ENCODE data around the gene EGFL8.
"Not testable (repeated sequence)": the region's sequence is repeated elsewhere in the genome, so short reads cannot be mapped to it uniquely, and the experiment has no call there.

EGFL8 gene

GRCh38 chr6:32185681-32186131 is 21.3 kb downstream of the EGFL8 start:
- DNase-seq: peak; percentile 58

GRCh38 chr6:32186151-32186840 is 21.9 kb downstream of the EGFL8 start:
- DNase-seq: not testable (repeated sequence)

- peak; percentile 36 for DNase-seq
These were observed 22.8 kb downstream of the EGFL8 start for GRCh38 chr6:32187009-32187709.

DNA sequence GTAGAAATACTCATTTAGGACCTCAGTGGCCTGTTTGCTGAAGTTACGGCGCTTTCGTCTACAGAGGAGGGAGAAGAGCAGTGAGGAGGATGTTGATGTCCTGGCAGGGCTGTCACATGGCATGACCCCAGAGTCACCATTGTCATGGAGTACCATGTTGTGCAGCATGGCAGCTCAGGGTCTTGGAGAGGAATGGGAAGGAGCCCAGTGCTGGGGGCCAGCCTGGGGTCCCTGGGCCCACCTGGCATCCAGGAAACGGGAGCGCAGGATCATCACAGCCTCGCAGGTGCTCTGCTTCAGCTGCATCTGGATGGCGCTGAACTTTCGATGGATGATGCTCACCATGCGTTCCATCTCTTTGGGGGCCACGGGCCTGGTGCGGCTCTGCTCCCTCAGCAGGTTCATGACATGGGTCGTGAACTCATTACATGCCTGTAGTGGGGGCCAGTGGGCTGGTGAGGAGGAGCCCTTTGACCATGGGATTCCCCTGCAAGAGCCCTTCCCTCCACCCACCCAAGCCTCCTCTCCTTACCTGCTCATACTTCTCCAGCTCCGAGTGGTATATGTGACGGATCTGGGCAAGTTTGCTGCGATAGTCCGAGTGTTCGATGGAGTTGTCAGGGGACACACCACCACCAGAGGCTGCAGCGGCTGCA is 23.5 kb downstream of the EGFL8 start:
- not testable (repeated sequence) for DNase-seq

- no peak for DNase-seq
These were observed 24.1 kb downstream of the EGFL8 start for GRCh38 chr6:32188381-32189068.

- no peak for DNase-seq
These were observed 24.8 kb downstream of the EGFL8 start for GRCh38 chr6:32189069-32189741.

DNA sequence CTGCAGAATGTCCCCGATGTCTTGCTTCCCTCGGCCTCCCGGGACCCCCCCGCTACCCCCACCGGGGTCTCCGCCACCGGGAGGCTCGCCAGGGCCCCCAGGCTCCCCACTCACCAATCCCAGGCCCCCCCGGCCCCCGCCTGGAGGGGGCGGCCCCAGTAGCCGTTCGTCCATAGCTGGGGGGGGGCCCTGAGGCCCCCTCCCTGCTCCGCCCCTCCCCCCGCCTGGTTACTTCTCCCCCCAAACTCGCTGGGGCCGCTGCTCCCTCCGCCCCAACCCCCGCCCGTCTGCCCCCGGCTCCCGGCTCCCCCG is 25.3 kb downstream of the EGFL8 start:
- no peak for DNase-seq

GRCh38 chr6:32190054-32190851 is 25.9 kb downstream of the EGFL8 start, which contains the start of gene PBX2:
TSS of gene PBX2 (minus strand) at chr6:32190202. CDS start at chr6:32189915, 287 bp downstream.
- DNase-seq: peak; percentile 81

- DNase-seq: no peak
These were observed 26.7 kb downstream of the EGFL8 start for GRCh38 chr6:32190911-32191677.

DNA sequence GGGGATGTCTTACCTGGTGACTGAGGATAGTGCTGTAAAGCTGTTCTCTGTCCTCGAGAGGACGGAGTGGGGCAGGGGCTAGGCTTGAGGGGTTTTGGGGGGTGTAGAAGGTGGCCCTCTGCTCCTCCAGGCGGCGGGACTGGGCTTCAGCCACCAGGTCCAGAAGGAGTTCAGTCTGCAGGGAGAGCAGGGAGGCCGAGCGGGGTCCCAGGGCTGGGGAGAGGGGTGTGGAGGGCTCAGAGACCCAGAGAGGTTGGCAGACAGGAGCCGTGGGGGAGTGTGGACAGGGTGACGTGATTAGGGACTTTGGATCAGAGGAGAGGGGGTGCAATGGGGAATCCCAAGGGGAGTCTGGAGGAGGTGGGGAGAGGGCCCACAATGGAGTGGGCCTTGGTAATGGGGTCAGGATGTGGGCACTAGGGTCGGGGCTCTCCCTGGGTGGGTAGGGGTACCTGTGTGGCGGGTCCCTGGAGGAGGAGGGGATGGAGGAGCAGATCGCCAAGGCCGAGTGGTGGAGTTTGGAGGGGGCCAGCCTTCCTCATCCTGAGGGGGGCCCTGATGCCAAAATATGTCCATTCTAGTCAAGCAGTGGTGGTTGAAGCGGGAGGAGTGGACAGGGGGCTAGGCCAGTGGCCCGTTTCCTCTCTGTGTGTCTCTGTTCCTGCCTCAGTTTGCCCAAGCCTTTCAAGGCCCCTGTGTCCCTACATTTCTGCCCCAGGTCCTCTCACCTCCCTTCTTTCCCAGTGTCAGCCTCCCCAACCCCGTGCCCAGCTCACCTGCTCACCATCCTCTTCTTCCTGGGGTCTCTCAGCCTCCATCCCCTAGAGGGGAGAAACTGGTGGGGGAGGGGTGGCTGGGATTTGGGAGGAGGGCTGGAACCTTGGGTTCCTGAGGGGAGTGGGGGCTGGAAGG is 27.6 kb downstream of the EGFL8 start:
- no peak for DNase-seq

- DNase-seq: peak; percentile 35
These were observed 28.2 kb downstream of the EGFL8 start, which contains the start of gene GPSM3 for GRCh38 chr6:32192608-32193039. TSS of gene GPSM3 (minus strand) at chr6:32192643. CDS start at chr6:32192513, 130 bp downstream.

DNA sequence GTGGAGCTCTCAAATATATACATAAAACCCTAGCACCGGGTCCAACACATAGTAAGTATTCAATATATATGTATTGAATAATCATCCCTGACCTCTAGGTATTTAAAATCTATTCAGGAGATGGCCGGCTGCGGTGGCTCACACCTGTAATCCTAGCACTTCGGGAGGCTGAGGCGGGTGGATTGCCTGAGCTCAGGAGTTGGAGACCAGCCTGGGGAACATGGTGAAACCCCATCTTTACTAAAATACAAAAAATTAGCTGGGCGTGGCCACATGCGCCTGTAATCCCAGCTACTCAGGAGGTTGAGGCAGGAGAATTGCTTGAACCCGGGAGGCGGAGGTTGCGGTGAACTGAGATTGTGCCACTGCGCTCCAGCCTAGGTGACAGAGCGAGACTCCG is 28.7 kb downstream of the EGFL8 start:
- DNase-seq: not testable (repeated sequence)

- DNase-seq: no peak
These were observed 30.0 kb downstream of the EGFL8 start for GRCh38 chr6:32194388-32194787.

GRCh38 chr6:32194825-32195651 is 30.6 kb downstream of the EGFL8 start:
- peak; percentile 61 for DNase-seq

- peak; percentile 100 for DNase-seq
These were observed 31.2 kb downstream of the EGFL8 start for GRCh38 chr6:32195652-32195901.

- DNase-seq: peak; percentile 91
These were observed 31.7 kb downstream of the EGFL8 start for GRCh38 chr6:32195902-32196681.

- DNase-seq: peak; percentile 66
These were observed 32.6 kb downstream of the EGFL8 start for GRCh38 chr6:32196682-32197616.
